Kidney tubule cell (primary cell): Measurements from ENCODE around the gene INF2.

Source experiments
- DNase-seq: peaks from one replicate; pipeline ENCODE4 v3.0.0-alpha.2; 2018; ENCODE audit warnings: low spot score

The INF2 gene

GRCh38 chr14:104703269-104703668, 13.9 kb downstream of the INF2 start:
- no peak for DNase-seq

GRCh38 chr14:104704252-104704651, 14.8 kb downstream of the INF2 start:
- DNase-seq = no peak

- DNase-seq = no peak
These were observed 16.1 kb downstream of the INF2 start for GRCh38 chr14:104705340-104706047.

GRCh38 chr14:104706733-104707607, 17.6 kb downstream of the INF2 start:
- DNase-seq = no peak

GRCh38 chr14:104707608-104708595, 18.5 kb downstream of the INF2 start:
- no peak for DNase-seq

GRCh38 chr14:104708606-104709268, 19.3 kb downstream of the INF2 start:
- peak; percentile 70 for DNase-seq

- no peak for DNase-seq
These were observed 20.1 kb downstream of the INF2 start for GRCh38 chr14:104709387-104710039.

- no peak for DNase-seq
These were observed 20.8 kb downstream of the INF2 start for GRCh38 chr14:104710071-104710735.

GRCh38 chr14:104712881-104713734, 23.7 kb downstream of the INF2 start:
- DNase-seq = no peak

- DNase-seq = no peak
These were observed 24.6 kb downstream of the INF2 start for GRCh38 chr14:104714066-104714465.

GRCh38 chr14:104714681-104715080, 25.3 kb downstream of the INF2 start:
- no peak for DNase-seq

- no peak for DNase-seq
These were observed 26.0 kb downstream of the INF2 start for GRCh38 chr14:104715416-104715815.

GRCh38 chr14:104715871-104716270, 26.5 kb downstream of the INF2 start:
- no peak for DNase-seq

- no peak for DNase-seq
These were observed 27.7 kb downstream of the INF2 start for GRCh38 chr14:104717137-104717536.

- no peak for DNase-seq
These were observed 28.2 kb downstream of the INF2 start for GRCh38 chr14:104717646-104718045.

- no peak for DNase-seq
These were observed 28.7 kb downstream of the INF2 start for GRCh38 chr14:104718147-104718546.

- DNase-seq = no peak
These were observed 29.5 kb downstream of the INF2 start for GRCh38 chr14:104718871-104719270.

- DNase-seq = no peak
These were observed 29.9 kb downstream of the INF2 start for GRCh38 chr14:104719343-104719742.
